Endothelial cell of umbilical vein (primary cell): ENCODE measurements around the gene POLRMT. TPM values are rescaled to one million over a fixed set of nuclear protein-coding genes. Genes with fewer than 3 reads are reported as not detected.

Source experiments
- BruUV-seq: library from RNA; stranded (reverse); fragments of 400-500 nt; replicated peaks from 2 replicates; lab custom pipeline; 2021; lab: Mats Ljungman, UMichigan
- CTCF ChIA-PET: fragments of 300-600, 350-600 bp; sonication (Branson Sonifier 250); formaldehyde crosslinking; loops from one replicate; lab custom pipeline; 2021; ENCODE audit warnings: antibody characterized with exemption, inconsistent platforms; lab: Charles Lee
- POLR2A ChIA-PET: fragments of 300-600, 350-600 bp; sonication (Branson Sonifier 250); formaldehyde crosslinking; loops from one replicate; lab custom pipeline; 2021; ENCODE audit warnings: antibody characterized with exemption, inconsistent platforms; lab: Charles Lee
- DNase-seq: peaks from one replicate; pipeline ENCODE4 v3.0.0-alpha.2; 2011; ENCODE audit warnings: low read depth, low spot score
- FAIRE-seq: peaks from 2 replicates; lab custom pipeline; 2011; peaks lifted over from hg19 to GRCh38; lab: Jason Lieb, UNC
- H2AFZ ChIP-seq: 2 replicates; pipeline ENCODE4 v1.6.0; 2012; ENCODE audit warnings: low read depth, low read length, control low read depth, inconsistent platforms
- H3K27ac ChIP-seq: 2 replicates; pipeline ENCODE4 v1.5.1; 2011; ENCODE audit warnings: low read depth, mild to moderate bottlenecking, control low read depth, low read length, moderate library complexity; ENCODE audit not compliant: insufficient read depth
- H3K27me3 ChIP-seq, 2 experiments: 2 replicates each; pipeline versions ENCODE4 v1.6.0 to v1.6.1; 2011; ENCODE audit warnings: low read length in 2 of 2, mixed read lengths in 1 of 2; ENCODE audit not compliant: control insufficient read depth in 2 of 2, insufficient read depth in 2 of 2
- H3K36me3 ChIP-seq, 2 experiments: 2 replicates in 1 of 2; 3 replicates in 1 of 2; pipeline ENCODE4 v1.5.1; 2011; ENCODE audit warnings: low read length in 2 of 2, mild to moderate bottlenecking in 1 of 2, moderate library complexity in 1 of 2; ENCODE audit not compliant: control insufficient read depth in 2 of 2, insufficient read depth in 2 of 2; ENCODE audit errors: extremely low read depth in 1 of 2
- H3K4me1 ChIP-seq: 3 replicates; pipeline ENCODE4 v1.5.1; 2011; ENCODE audit warnings: mild to moderate bottlenecking, low read length; ENCODE audit not compliant: control insufficient read depth, insufficient read depth; ENCODE audit errors: extremely low read depth
- H3K4me2 ChIP-seq: 2 replicates; pipeline ENCODE4 v1.6.1; 2011; ENCODE audit warnings: low read length, control low read depth, mixed read lengths; ENCODE audit not compliant: insufficient read depth
- H3K4me3 ChIP-seq, 3 experiments: fragments of 200-600 bp in 1 of 3; sonication (generic), shearing (Covaris generic) in 1 of 3; replicated peaks in 1 of 3; 2 replicates each; pipeline ENCODE4 v1.5.1; 2011 to 2016; ENCODE audit warnings: control low read depth in 3 of 3, low read length in 3 of 3, mild to moderate bottlenecking in 2 of 3, inconsistent platforms in 1 of 3, low read depth in 1 of 3, moderate library complexity in 1 of 3; ENCODE audit not compliant: insufficient read depth in 1 of 3
- H3K79me2 ChIP-seq: 2 replicates; pipeline ENCODE4 v1.6.0; 2012; ENCODE audit warnings: low read length, inconsistent platforms; ENCODE audit not compliant: control insufficient read depth, insufficient read depth
- H3K9ac ChIP-seq: replicated peaks from 2 replicates; pipeline ENCODE3; 2011; ENCODE audit warnings: low read length, control low read depth; ENCODE audit not compliant: insufficient read depth; ENCODE audit errors: extremely low read depth
- H3K9me1 ChIP-seq: replicated peaks from 3 replicates; pipeline ENCODE4 v1.6.0; 2011; ENCODE audit warnings: mild to moderate bottlenecking, low read length; ENCODE audit not compliant: control insufficient read depth, insufficient read depth; ENCODE audit errors: extremely low read depth
- H3K9me3 ChIP-seq: replicated peaks from 2 replicates; pipeline ENCODE4 v1.5.1; 2012; ENCODE audit warnings: low read length, inconsistent platforms; ENCODE audit not compliant: control insufficient read depth, insufficient read depth
- H4K20me1 ChIP-seq: replicated peaks from 2 replicates; pipeline ENCODE3; 2011; ENCODE audit warnings: mild to moderate bottlenecking, low read length; ENCODE audit not compliant: control insufficient read depth, insufficient read depth; ENCODE audit errors: extremely low read depth
- CTCF ChIP-seq, 2 donors: IDR thresholded peaks; 1 replicate in 1 of 2; 2 replicates in 1 of 2; pipeline ENCODE4 v1.5.1; 2011; ENCODE audit warnings: low read length in 2 of 2, mild to moderate bottlenecking in 2 of 2, moderate library complexity in 2 of 2, control low read depth in 1 of 2, inconsistent platforms in 1 of 2, low read depth in 1 of 2; ENCODE audit not compliant: insufficient read depth in 1 of 2; ENCODE audit errors: extremely low read depth in 1 of 2
- EZH2 ChIP-seq: IDR thresholded peaks from 2 replicates; pipeline ENCODE4 v1.6.1; 2012; ENCODE audit warnings: borderline replicate concordance, low read depth, mild to moderate bottlenecking, moderate library complexity, low read length, inconsistent platforms; ENCODE audit not compliant: severe bottlenecking
- FOS ChIP-seq: IDR thresholded peaks from 2 replicates; pipeline ENCODE4 v1.6.1; 2011; ENCODE audit warnings: mild to moderate bottlenecking, low read length, moderate library complexity, borderline replicate concordance; ENCODE audit not compliant: insufficient read depth
- GATA2 ChIP-seq: IDR thresholded peaks from 2 replicates; pipeline ENCODE4 v1.7.0; 2011; ENCODE audit warnings: low read depth, mild to moderate bottlenecking, moderate library complexity, mixed read lengths, low read length; ENCODE audit not compliant: insufficient read length, insufficient read depth
- JUN ChIP-seq: IDR thresholded peaks from 2 replicates; pipeline ENCODE4 v1.6.1; 2011; ENCODE audit warnings: borderline replicate concordance, low read depth; ENCODE audit not compliant: insufficient read length, insufficient read depth
- MAX ChIP-seq: IDR thresholded peaks from 2 replicates; pipeline ENCODE4 v1.6.1; 2011; ENCODE audit not compliant: insufficient read depth, insufficient read length
- MYC ChIP-seq: IDR thresholded peaks from one replicate; pipeline ENCODE4 v1.6.1; 2011; ENCODE audit warnings: mild to moderate bottlenecking, low read depth, low read length
- POLR2A ChIP-seq: IDR thresholded peaks from 2 replicates; pipeline ENCODE4 v1.6.1; 2012; ENCODE audit warnings: low read depth, mild to moderate bottlenecking, control low read depth, low read length
- POLR2AphosphoS5 ChIP-seq: IDR thresholded peaks from 2 replicates; pipeline ENCODE4 v1.6.1; 2012; ENCODE audit warnings: low read depth, mild to moderate bottlenecking, control low read depth, low read length, moderate library complexity; ENCODE audit not compliant: insufficient read depth
- dilution Hi-C: fragments of 300-500 bp; cut with MboI; formaldehyde crosslinking; loops from one replicate; pipeline ENCODE4 v1.15.0; 2019; ENCODE audit warnings: low sequenced_read_pairs; ENCODE audit not compliant: extremely low pct_ligation_motif_present
- intact Hi-C: fragments of 100-400 bp; cut with micrococcal nuclease; formaldehyde crosslinking; loops from one replicate; pipeline ENCODE4 v1.10.0; 2022
- polyA plus RNA-seq, 4 experiments: library from polyadenylated mRNA; depleted of rRNA in 3 of 4; stranded (reverse) in 3 of 4; unstranded in 1 of 4; fragments of >200 nt; gene quantifications; 2 replicates each; pipeline versions ENCODE4 v1.2.1 to v1.2.3, GENCODE V29; 2011 to 2012; ENCODE audit warnings: missing spikeins in 1 of 4
- total RNA-seq: library from RNA; stranded (reverse); gene quantifications from 2 replicates; pipeline ENCODE4 v1.2.3, GENCODE V29; 2021

POLRMT gene
- total and polyA plus RNA-seq, 2 donors (not counting 3 experiments of a cell fraction or from before 2014, with no cell fraction given): 38.9 to 50.6 TPM

- ChIA-PET POLR2A (no interaction called here), CTCF (no interaction called here)
- dilution Hi-C loops (no loop called here), intact Hi-C loops (no loop called here)
- no peaks in the 10 kb centered on the region for H4K20me1 ChIP-seq
- H2AFZ ChIP-seq: no peak overlapping the region
- BruUV-seq: no TSS peak
- no peak overlapping the region for H3K4me3 ChIP-seq
- TF ChIP-seq POLR2AphosphoS5: no peak
- no peak for TF ChIP-seq POLR2A
- no peak for TF ChIP-seq FOS
- no peak for TF ChIP-seq CTCF (IDR thresholded peaks at IDR 0.05; ENCODE audit: extremely low read depth in 1 of 2, insufficient read depth in 1 of 2, low read depth in 1 of 2, low read length in 2 of 2)
- no peak for TF ChIP-seq JUN
- TF ChIP-seq MYC: no peak
- no peak for TF ChIP-seq GATA2
- no peak for TF ChIP-seq EZH2
- TF ChIP-seq MAX: no peak
- no peak overlapping the region for H3K4me2 ChIP-seq
- H3K79me2 ChIP-seq: no peaks in the 10 kb centered on the region
- H3K27ac ChIP-seq: no peak overlapping the region
- no peaks in the 10 kb centered on the region for H3K9me3 ChIP-seq
- no peak overlapping the region for H3K9ac ChIP-seq
- H3K9me1 ChIP-seq: no peaks in the 10 kb centered on the region
- peaks cover 5 to 14% of the 10 kb centered on the region in 2 experiments for H3K36me3 ChIP-seq
- peaks cover under 1% of the 10 kb centered on the region for H3K4me1 ChIP-seq
- DNase-seq (no peak), FAIRE-seq (no peak)
- no peaks in the 10 kb centered on the region for H3K27me3 ChIP-seq
Measured at GRCh38 chr19:644363-644762, 11.0 kb upstream of the POLRMT start.
